ENCODE measurements around the gene TRAPPC13. TPM values are rescaled to one million over a fixed set of nuclear protein-coding genes. Genes with fewer than 3 reads are reported as not detected.
"Not testable (repeated sequence)": the region's sequence is repeated elsewhere in the genome, so short reads cannot be mapped to it uniquely, and the experiment has no call there.

The TRAPPC13 gene
- total RNA-seq, 1 experiment from 2014 or later = 33.4 TPM

- not testable (repeated sequence) for DNase-seq (ENCODE audit: low read depth)
Observed at GRCh38 chr5:65676056-65676455, 51.2 kb downstream of the TRAPPC13 start.

DNA sequence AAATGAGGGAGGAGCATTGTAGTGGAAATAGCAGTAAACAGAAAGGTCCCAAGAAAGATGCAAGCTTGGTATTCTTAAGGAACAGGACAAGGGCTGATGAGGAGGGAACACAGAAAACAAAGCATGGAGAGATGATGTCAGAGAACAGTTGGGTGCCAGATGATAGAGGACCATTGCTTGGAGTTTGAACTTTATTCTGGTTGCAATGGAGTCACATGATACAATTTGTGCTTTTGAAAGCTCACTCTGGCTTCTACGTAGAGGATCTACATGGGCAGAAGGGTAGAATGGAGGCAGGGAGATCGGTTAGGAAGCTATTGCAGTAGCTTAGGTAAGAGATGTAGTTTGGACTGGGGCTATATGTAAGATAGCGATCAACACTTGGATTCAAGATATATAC lies 57.3 kb downstream of the TRAPPC13 start:
- no peak for DNase-seq (ENCODE audit: low read depth)

GRCh38 chr5:65693121-65693520 lies 68.3 kb downstream of the TRAPPC13 start:
- DNase-seq (ENCODE audit: low read depth) = no peak

DNA sequence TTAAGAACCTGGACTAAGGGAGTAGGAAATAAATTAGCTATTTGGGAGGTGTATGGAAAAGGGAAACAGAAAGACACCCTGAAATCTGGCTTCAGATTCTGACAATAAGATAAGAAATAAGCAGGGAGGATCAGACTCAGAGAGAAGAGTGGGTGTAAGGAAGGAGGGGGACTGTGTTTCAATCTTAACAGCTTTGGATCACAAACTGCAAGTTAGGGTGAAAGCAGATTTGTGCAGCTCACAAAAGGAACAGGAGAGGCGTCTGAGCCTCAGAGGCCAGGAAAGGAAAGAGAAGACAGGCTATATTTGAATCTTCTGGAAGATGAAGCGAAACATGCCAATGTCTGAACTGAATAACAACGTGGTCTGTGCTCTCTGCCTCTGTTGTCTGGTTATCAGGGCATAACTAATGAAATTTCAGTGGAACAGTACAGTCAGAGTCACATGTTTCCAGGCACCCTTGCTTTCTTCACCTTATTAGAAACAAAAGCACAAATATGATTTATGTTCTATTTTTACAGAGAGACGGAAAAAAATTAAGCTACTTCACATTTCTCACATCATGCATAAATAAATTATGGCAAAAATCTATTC lies 70.4 kb downstream of the TRAPPC13 start:
- DNase-seq (ENCODE audit: low read depth) = no peak

GRCh38 chr5:65695896-65696295 lies 71.1 kb downstream of the TRAPPC13 start:
- no peak for DNase-seq (ENCODE audit: low read depth)

- no peak for DNase-seq (ENCODE audit: low read depth)
Observed at GRCh38 chr5:65696892-65697291, 72.1 kb downstream of the TRAPPC13 start.

DNA sequence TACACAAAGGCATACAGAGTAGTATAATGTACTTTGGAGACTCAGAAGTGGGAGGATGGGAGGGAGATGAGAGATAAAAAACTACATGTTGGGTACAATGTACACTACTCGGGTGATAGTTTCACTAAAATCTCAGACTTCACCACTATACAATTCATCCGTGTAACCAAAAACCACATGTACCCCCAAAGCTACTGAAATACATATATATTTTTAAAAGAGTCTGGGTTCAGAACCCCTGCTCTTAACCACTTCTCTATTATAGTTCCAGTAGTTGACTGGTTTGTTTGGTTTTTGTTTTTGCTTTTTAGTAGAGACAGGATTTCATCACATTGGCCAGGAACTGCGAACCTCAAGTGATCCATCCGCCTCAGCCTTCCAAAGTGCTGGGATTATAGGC lies 74.5 kb downstream of the TRAPPC13 start:
- no peak for DNase-seq (ENCODE audit: low read depth)

GRCh38 chr5:65702036-65702435 lies 77.2 kb downstream of the TRAPPC13 start:
- no peak for DNase-seq (ENCODE audit: low read depth)

DNA sequence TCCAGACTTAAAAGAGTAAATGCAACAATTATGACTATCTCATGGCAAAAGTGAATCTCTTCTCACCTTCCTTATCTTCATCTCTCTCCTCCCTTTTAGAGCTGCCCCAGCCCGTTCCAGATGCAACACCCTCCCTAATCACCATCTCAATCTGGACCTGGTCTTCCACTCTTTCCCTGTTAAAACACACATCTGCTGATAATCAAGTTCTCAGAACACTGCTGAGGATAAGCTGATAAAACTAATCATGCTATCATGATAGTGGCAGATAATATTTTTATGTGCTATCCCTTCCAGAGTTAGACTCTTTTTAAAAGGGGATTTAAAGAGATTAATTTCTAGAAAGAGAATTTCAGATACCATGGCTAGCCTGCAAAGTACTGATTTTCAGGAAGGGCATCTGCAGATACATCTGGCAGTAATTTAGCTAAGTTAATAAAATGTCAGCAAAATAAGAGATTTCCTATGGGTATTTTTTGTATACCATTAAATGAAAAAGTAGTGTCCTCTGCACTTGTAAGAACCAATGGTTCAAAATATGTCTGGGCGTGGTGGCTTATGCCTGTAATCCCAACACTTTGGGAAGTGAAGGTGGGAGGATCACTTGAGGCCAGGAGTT lies 79.9 kb downstream of the TRAPPC13 start:
- DNase-seq (ENCODE audit: low read depth) = no peak

DNA sequence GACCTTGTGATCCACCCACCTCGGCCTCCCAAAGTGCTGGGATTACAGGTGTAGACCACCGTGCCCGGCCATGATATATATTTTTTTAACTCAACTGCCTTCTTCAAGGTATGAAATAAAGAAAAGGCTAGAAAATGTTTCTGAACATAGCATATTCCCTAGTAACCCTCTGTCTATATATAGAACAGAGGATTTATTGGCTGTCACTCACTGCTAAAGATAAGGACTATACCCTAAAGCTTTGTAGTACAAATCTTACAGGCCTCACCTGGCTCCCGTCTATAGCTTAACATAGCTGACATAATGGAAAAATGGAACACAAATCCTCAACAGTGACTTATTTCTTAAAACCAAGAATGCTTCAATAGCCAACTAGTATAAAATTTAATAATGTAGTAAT lies 82.8 kb downstream of the TRAPPC13 start:
- DNase-seq (ENCODE audit: low read depth) = no peak

DNA sequence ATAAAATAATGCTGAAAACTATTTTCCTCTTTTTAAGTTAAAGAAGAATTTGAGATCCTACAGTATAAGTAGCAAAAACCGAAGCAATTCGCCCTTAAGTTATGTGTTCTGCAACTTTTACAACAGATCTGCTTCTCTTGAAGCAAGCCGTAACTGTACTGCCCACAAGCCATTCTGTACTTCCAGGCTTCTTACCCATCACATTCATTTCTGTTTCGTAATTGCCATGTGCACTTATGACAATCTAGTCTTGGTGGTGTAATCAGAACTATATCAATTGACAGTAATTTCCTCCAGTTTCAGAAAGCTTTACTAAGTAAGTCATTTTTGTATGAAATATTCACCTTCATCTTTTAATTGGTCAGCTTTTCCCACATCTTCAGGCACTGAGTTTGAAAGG lies 83.3 kb downstream of the TRAPPC13 start:
- DNase-seq (ENCODE audit: low read depth) = no peak

Other genes starting within 250 kb of the TRAPPC13 start
- gene ADAMTS6, start 143.1 kb upstream of the TRAPPC13 start, total RNA-seq (2014; rRNA removed) = 28.7 and 30.8 TPM in 2 replicates
- gene CENPK, start 61.9 kb upstream of the TRAPPC13 start, total RNA-seq (2014; rRNA removed) = 41.5 and 42.8 TPM in 2 replicates
- 28.7 and 35.6 TPM in 2 replicates for gene PPWD1, start 61.7 kb upstream of the TRAPPC13 start, total RNA-seq (2014; rRNA removed)
- gene TRIM23, start 694 bp upstream of the TRAPPC13 start, total RNA-seq (2014; rRNA removed) = 16.0 and 17.4 TPM in 2 replicates
- 2.1 and 2.7 TPM in 2 replicates for gene SHLD3, start within 50 bp of the TRAPPC13 start, total RNA-seq (2014; rRNA removed)
- gene SGTB, start 97.1 kb downstream of the TRAPPC13 start, total RNA-seq (2014; rRNA removed) = 12.2 and 14.3 TPM in 2 replicates
- 40.7 and 47.1 TPM in 2 replicates for gene NLN, start 97.2 kb downstream of the TRAPPC13 start, total RNA-seq (2014; rRNA removed)